ENCODE results near the gene GDF9.
A peak's percentile ranks its signal among the peaks of the same experiment; 100 is the strongest.

GDF9 gene

GRCh38 chr5:132831095-132831860 lies 35.0 kb downstream of the GDF9 start:
- no peak overlapping the region for H3K4me3 ChIP-seq (ENCODE audit: low read length)
- TF ChIP-seq, protein P1, sequence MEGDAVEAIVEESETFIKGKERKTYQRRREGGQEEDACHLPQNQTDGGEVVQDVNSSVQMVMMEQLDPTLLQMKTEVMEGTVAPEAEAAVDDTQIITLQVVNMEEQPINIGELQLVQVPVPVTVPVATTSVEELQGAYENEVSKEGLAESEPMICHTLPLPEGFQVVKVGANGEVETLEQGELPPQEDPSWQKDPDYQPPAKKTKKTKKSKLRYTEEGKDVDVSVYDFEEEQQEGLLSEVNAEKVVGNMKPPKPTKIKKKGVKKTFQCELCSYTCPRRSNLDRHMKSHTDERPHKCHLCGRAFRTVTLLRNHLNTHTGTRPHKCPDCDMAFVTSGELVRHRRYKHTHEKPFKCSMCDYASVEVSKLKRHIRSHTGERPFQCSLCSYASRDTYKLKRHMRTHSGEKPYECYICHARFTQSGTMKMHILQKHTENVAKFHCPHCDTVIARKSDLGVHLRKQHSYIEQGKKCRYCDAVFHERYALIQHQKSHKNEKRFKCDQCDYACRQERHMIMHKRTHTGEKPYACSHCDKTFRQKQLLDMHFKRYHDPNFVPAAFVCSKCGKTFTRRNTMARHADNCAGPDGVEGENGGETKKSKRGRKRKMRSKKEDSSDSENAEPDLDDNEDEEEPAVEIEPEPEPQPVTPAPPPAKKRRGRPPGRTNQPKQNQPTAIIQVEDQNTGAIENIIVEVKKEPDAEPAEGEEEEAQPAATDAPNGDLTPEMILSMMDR (conservative IDR thresholded peaks at IDR 0.05; ENCODE audit: low read depth, low read length) = no peak
- DNase-seq (ENCODE audit: low read depth) = no peak

- TF ChIP-seq, protein P1 (conservative IDR thresholded peaks at IDR 0.05; ENCODE audit: low read depth, low read length) = no peak
- DNase-seq (ENCODE audit: low read depth) = no peak
- peak within 1 kb of the TSS; percentile 57 for H3K4me3 ChIP-seq (ENCODE audit: low read length)
Measured at GRCh38 chr5:132830436-132831094, 35.7 kb downstream of the GDF9 start, which contains the start of gene SHROOM1. Gene SHROOM1, minus strand, starts transcription at chr5:132830647. Its CDS starts 4,507 bp downstream, at chr5:132826140.

DNA sequence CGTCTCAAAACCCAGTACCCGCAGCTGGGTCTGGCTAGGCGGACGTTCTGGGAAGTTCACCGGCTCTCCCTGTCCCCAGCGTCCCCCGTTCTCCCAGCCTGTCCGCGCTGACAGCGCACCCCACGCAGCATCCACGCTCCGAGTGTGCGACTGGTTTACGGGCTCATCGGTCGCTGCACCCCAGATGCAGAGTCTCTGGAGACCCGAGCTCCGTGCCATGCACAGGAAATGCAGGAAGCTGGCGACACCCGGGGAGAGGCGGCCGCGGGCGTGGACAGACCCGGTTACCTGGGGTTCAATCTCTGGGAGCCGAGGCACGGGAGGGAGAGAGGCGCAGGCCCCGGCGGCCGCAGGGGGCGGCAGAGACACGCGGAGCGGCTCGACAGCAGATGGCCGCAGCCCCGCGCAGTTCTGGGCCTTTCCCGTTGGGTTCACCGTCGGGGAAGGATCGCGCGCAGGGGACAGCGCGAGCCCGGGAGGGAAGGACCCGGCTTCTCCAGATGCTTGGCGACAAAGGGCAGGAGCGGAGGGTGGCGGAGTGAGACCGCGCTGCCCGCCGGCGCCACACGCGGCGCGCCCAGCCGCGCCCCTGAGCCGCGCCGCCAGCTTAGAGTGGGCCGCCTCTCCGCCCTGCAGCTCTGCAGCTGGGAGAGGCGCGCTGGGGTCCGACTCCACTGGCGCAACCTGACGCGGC lies 36.4 kb downstream of the GDF9 start:
- TF ChIP-seq, protein P1 (conservative IDR thresholded peaks at IDR 0.05; ENCODE audit: low read depth, low read length) = peak; percentile 78
- DNase-seq (ENCODE audit: low read depth) = no peak
- peak overlapping the region; percentile 57 for H3K4me3 ChIP-seq (ENCODE audit: low read length)

GRCh38 chr5:132828846-132829494 lies 37.3 kb downstream of the GDF9 start:
- H3K4me3 ChIP-seq (ENCODE audit: low read length) = no peak overlapping the region
- TF ChIP-seq, protein P1 (conservative IDR thresholded peaks at IDR 0.05; ENCODE audit: low read depth, low read length) = no peak

DNA sequence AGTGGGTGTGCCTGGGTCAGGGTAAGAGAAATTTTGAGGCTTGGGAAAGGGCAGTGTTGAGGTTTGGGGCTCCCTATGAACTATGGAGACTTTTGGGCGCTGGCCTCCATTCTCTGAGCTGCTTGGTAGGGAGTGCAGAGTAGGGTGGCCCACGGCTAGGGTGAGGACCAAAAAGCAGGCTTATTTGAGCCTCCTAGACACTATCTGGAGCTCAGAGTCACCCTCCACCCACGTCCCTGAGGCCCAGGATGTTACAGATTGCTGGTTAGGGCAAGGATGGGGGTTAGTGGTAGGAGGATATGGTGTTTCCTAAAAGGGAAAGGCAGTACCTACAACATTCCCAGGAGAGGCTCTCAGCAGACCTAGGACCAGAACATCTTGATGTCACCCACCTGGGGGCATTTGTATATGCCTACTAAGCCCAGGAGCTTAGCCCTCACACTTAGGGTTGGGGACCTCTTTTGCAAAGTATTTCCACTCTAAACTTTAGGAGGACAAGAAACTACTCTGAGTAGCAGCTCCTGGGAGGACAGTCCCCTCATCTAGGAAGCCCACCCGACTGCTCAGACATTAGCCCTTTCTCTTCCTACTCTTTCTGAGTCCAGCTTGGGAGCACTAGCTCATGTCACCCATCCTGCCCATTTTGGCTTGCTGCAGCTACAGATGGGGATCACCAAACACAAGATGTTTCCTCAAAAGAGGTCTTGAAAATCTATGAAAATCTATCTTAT lies 38.2 kb downstream of the GDF9 start:
- no peak overlapping the region for H3K4me3 ChIP-seq (ENCODE audit: low read length)
- TF ChIP-seq, protein P1 (conservative IDR thresholded peaks at IDR 0.05; ENCODE audit: low read depth, low read length) = no peak
- no peak for DNase-seq (ENCODE audit: low read depth)

More at GRCh38 chr5:132828846-132829494, 37.3 kb downstream of the GDF9 start:
- DNase-seq (ENCODE audit: low read depth) = no peak

DNA sequence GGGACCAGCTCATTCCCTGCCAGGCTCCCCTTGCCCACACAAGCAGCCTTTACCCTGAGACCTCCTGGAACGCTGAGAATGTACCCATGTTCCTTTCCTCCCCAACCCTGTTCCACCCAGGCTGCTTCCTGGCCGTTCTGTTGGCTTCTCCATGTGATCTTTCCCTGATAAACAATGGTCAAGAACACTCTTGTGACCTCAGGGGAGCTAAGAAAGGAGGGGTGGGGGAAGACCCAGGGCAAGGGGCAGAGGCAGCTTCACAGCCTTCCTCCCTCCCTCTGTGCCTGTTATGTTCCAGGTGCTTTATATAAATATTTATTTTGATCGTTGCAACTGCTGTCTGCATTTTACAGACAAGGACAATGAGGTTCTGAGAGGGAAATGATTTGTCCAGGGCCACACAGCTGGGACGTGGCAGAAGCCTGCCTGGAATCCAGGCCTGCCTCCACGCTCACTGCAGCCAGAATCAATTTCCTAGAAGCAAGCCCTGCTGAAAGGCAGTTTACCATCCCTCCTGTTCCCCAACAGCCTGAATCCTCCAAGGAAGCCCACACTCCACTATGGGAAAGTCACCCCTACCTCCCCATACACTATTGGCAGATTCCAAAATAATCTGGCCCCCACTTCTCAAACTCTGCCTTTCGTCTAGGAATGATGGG lies 39.7 kb downstream of the GDF9 start:
- H3K4me3 ChIP-seq (ENCODE audit: low read length) = no peak overlapping the region
- no peak for DNase-seq (ENCODE audit: low read depth)
- TF ChIP-seq, protein P1 (conservative IDR thresholded peaks at IDR 0.05; ENCODE audit: low read depth, low read length) = no peak

Data from retinal pigment epithelial cell (primary cell).